Vagina (tissue), 2 donors: ENCODE measurements around the gene LSP1. TPM values are rescaled to one million over a fixed set of nuclear protein-coding genes. Genes with fewer than 3 reads are reported as not detected.

Experiments used
- DNase-seq, 2 donors: peaks; one replicate each; pipeline ENCODE4 v3.0.0-alpha.2; 2017; ENCODE audit errors: extremely low spot score in 2 of 2
- H3K27ac ChIP-seq: fragments of 200-600 bp; sonication (generic); one replicate; pipeline ENCODE4 v1.5.1; 2019
- H3K27me3 ChIP-seq: fragments of 200-600 bp; sonication (generic); one replicate; pipeline ENCODE4 v1.5.1; 2019
- H3K36me3 ChIP-seq, 2 donors: fragments of 200-600 bp; sonication (generic); one replicate each; pipeline ENCODE4 v1.5.1; 2017 to 2019
- H3K4me1 ChIP-seq: fragments of 200-600 bp; sonication (generic); one replicate; pipeline ENCODE4 v1.5.1; 2019
- H3K4me3 ChIP-seq, 2 donors: fragments of 200-600 bp; sonication (generic); 1 replicate in 1 of 2; 2 replicates in 1 of 2; pipeline ENCODE4 v1.5.1; 2016 to 2019
- H3K9me3 ChIP-seq: fragments of 200-600 bp; sonication (generic); one replicate; pipeline ENCODE4 v1.5.1; 2019
- CTCF ChIP-seq, 3 experiments: fragments of 450-650 bp in 2 of 3; fragments of 200-600 bp in 1 of 3; sonication (generic) in 1 of 3; IDR thresholded peaks; one replicate each; pipeline ENCODE4 v1.5.1; 2017 to 2019; ENCODE audit warnings: antibody characterized with exemption in 3 of 3, mild to moderate bottlenecking in 2 of 3, moderate library complexity in 2 of 3
- POLR2A ChIP-seq, 2 donors: fragments of 450-650 bp; IDR thresholded peaks; one replicate each; pipeline ENCODE4 v1.6.1; 2017; ENCODE audit warnings: antibody characterized with exemption in 2 of 2, mild to moderate bottlenecking in 2 of 2, moderate library complexity in 2 of 2
- POLR2AphosphoS5 ChIP-seq, 2 donors: sonication (generic); formaldehyde crosslinking; IDR thresholded peaks; one replicate each; pipeline ENCODE4 v1.9.0; 2017; ENCODE audit warnings: antibody characterized with exemption in 2 of 2, mild to moderate bottlenecking in 2 of 2, low read depth in 1 of 2; ENCODE audit not compliant: insufficient read depth in 1 of 2
- intact Hi-C: fragments of 100-400 bp; cut with DNase I; formaldehyde crosslinking; loops from one replicate; pipeline ENCODE4 v1.15.1; 2023
- total RNA-seq: library from RNA; depleted of rRNA; stranded (reverse); fragments of >200 nt; gene quantifications from one replicate; pipeline ENCODE4 v1.2.3, GENCODE V29; 2016

Gene LSP1
- total RNA-seq, 1 donor from 2014 or later = 32.7 TPM

- intact Hi-C loops = no loop called here
- H3K4me1 ChIP-seq = peaks cover 48% of the 10 kb centered on the region
- TF ChIP-seq POLR2A (IDR thresholded peaks at IDR 0.05) (no peak), POLR2AphosphoS5 (IDR thresholded peaks at IDR 0.05; ENCODE audit: insufficient read depth in 1 of 2, low read depth in 1 of 2) (no peak), CTCF (IDR thresholded peaks at IDR 0.05) (no peak)
Observed at GRCh38 chr11:1862588-1863351, 9.9 kb downstream of the LSP1 start.

GRCh38 chr11:1863352-1864216 lies 10.7 kb downstream of the LSP1 start:
- Histone ChIP-seq H3K36me3 (no peaks in the 10 kb centered on the region), H3K27ac (peak overlapping the region; percentile 96), H3K27me3 (no peaks in the 10 kb centered on the region), H3K4me1 (peaks cover 56% of the 10 kb centered on the region), H3K4me3 (peak overlapping the region; percentile 15 to 31), H3K9me3 (no peaks in the 10 kb centered on the region)
- TF ChIP-seq POLR2AphosphoS5 (IDR thresholded peaks at IDR 0.05; ENCODE audit: insufficient read depth in 1 of 2, low read depth in 1 of 2) (peak in 1 of 2 donors; percentile 86), CTCF (IDR thresholded peaks at IDR 0.05) (no peak)
- no peak for DNase-seq
- intact Hi-C loops = no loop called here

More at GRCh38 chr11:1862588-1863351, 9.9 kb downstream of the LSP1 start:
- no peaks in the 10 kb centered on the region for H3K36me3 ChIP-seq
- no peaks in the 10 kb centered on the region for H3K9me3 ChIP-seq
- peak overlapping the region; percentile 96 for H3K27ac ChIP-seq
- no peaks in the 10 kb centered on the region for H3K27me3 ChIP-seq
- H3K4me3 ChIP-seq = no peak overlapping the region
- DNase-seq = no peak

- peak overlapping the region; percentile 96 for H3K27ac ChIP-seq
- H3K4me3 ChIP-seq = peak overlapping the region; percentile 15 to 31
Observed at GRCh38 chr11:1864231-1864630, 11.3 kb downstream of the LSP1 start.

GRCh38 chr11:1864831-1865665 lies 12.2 kb downstream of the LSP1 start:
- Histone ChIP-seq H3K4me1 (peaks cover 69% of the 10 kb centered on the region), H3K36me3 (no peaks in the 10 kb centered on the region), H3K27me3 (no peaks in the 10 kb centered on the region), H3K27ac (peak overlapping the region; percentile 96), H3K4me3 (peak overlapping the region; percentile 15 to 31), H3K9me3 (no peaks in the 10 kb centered on the region)
- intact Hi-C loops = no loop called here
- TF ChIP-seq CTCF (IDR thresholded peaks at IDR 0.05) (no peak), POLR2A (IDR thresholded peaks at IDR 0.05) (no peak), POLR2AphosphoS5 (IDR thresholded peaks at IDR 0.05; ENCODE audit: insufficient read depth in 1 of 2, low read depth in 1 of 2) (no peak)
- no peak for DNase-seq

More at GRCh38 chr11:1864231-1864630, 11.3 kb downstream of the LSP1 start:
- no peaks in the 10 kb centered on the region for H3K27me3 ChIP-seq
- no peak for DNase-seq
- H3K4me1 ChIP-seq = peaks cover 61% of the 10 kb centered on the region
- H3K9me3 ChIP-seq = no peaks in the 10 kb centered on the region
- H3K36me3 ChIP-seq = no peaks in the 10 kb centered on the region
- TF ChIP-seq CTCF (IDR thresholded peaks at IDR 0.05) (no peak), POLR2AphosphoS5 (IDR thresholded peaks at IDR 0.05; ENCODE audit: insufficient read depth in 1 of 2, low read depth in 1 of 2) (no peak), POLR2A (IDR thresholded peaks at IDR 0.05) (no peak)
- intact Hi-C loops = no loop called here
